Activated T-cell treated with anti-CD3 and anti-CD28 coated beads, Interleukin-2, amount 50 U/mL, for 72 hours (primary cell): ENCODE data around the gene PIP5K1C. TPM values are rescaled to one million over a fixed set of nuclear protein-coding genes. Genes with fewer than 3 reads are reported as not detected.
A peak's percentile ranks its signal among the peaks of the same experiment; 100 is the strongest.

Experiments used
- ATAC-seq, 2 donors: fragments of 150-1000 bp; cut with Tn5 transposase; replicated peaks in 1 of 2; 2 replicates each; pipeline ENCODE4 v1.10.0; 2021; ENCODE audit warnings: moderate library complexity in 2 of 2, mild to moderate bottlenecking in 1 of 2
- DNase-seq, 2 donors: peaks; one replicate each; pipeline ENCODE4 v3.0.0; 2021 to 2022; ENCODE audit warnings: mixed read lengths in 1 of 2
- H3K27ac Mint-ChIP-seq: one replicate; pipeline ENCODE4 v1.8.0; 2022; ENCODE audit warnings: mild to moderate bottlenecking, moderate library complexity, mixed read lengths
- H3K27me3 Mint-ChIP-seq: one replicate; pipeline ENCODE4 v1.8.0; 2022; ENCODE audit warnings: low read depth, mixed read lengths
- H3K36me3 Mint-ChIP-seq, 2 donors: one replicate each; pipeline ENCODE4 v1.8.0; 2022; ENCODE audit warnings: mixed read lengths in 2 of 2, mild to moderate bottlenecking in 1 of 2; ENCODE audit not compliant: insufficient read depth in 2 of 2
- H3K4me1 Mint-ChIP-seq: one replicate; pipeline ENCODE4 v1.8.0; 2022; ENCODE audit warnings: low read depth, mixed read lengths
- H3K4me3 Mint-ChIP-seq, 2 donors: one replicate each; pipeline ENCODE4 v1.8.0; 2022; ENCODE audit warnings: mild to moderate bottlenecking in 2 of 2, mixed read lengths in 2 of 2, moderate library complexity in 2 of 2
- H3K9me3 Mint-ChIP-seq, 2 donors: one replicate each; pipeline ENCODE4 v1.8.0; 2022; ENCODE audit warnings: mixed read lengths in 2 of 2
- total RNA-seq, 2 donors: library from RNA; stranded (reverse); gene quantifications; one replicate each; pipeline ENCODE4 v1.2.3, GENCODE V29; 2022

Gene PIP5K1C
- total RNA-seq, 2 donors from 2014 or later: 16.0 to 21.0 TPM

DNA sequence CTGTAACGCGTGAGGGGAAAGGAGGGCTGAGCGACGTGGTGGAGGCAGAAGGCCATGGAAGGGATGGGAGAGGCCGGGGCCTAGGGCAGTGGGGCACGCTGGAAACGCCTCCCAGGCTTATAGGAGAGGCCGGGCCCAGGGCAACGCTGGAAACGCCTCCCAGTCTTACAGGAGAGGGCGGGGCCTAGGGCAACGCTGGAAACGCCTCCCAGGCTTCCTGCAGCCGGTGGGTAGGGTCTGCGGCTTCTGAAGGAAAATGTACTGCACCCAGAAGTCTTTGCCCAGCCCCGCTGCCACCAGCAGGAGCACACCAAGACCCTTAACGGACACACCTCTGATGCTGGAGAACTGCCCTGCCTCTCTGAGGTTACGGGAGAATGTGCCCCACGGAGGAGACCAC is 82.8 kb downstream of the PIP5K1C start:
- peaks cover 2 to 3% of the 10 kb centered on the region in 2 donors for H3K36me3 Mint-ChIP-seq
- no peak overlapping the region for H3K27ac Mint-ChIP-seq
- H3K4me3 Mint-ChIP-seq: peak overlapping the region in 1 of 2 donors; percentile 29
- H3K4me1 Mint-ChIP-seq: peaks cover 11% of the 10 kb centered on the region
- no peak for DNase-seq
- no peak for ATAC-seq
- H3K27me3 Mint-ChIP-seq: no peaks in the 10 kb centered on the region
- no peaks in the 10 kb centered on the region for H3K9me3 Mint-ChIP-seq

DNA sequence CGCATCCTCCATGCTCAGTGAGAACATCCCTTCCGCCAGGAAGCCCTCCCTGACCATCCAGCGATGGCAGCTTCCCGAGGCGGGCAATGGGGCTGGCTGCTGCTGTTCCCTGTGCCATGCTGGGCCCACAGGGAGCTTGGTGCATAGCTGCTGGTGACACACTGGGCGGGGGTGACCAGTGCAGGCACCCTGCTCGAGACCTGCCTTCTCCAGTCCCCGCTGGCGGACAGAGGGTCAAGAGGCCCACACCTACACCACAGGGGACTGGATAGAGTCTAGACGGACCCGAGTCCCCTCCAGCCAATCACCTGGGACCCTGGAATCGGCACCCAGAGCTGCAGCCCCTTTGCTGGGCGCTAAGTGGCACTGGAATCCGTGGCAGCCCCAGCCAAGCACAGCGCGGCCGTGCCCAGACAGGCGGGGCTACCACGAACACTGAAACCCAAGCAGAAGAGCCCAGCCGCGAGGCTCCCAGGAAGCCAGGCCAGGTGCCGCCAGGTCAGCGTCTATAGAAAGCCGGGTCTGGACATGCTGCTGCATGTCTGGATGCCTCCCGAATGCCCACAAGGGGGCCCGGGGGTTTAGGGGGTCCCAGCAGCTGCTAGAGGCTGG is 84.6 kb downstream of the PIP5K1C start:
- Mint-ChIP-seq H3K27ac (no peak overlapping the region), H3K4me1 (peaks cover 11% of the 10 kb centered on the region), H3K36me3 (peaks cover 0 to 6% of the 10 kb centered on the region in 2 donors), H3K4me3 (no peak overlapping the region), H3K9me3 (no peaks in the 10 kb centered on the region), H3K27me3 (no peaks in the 10 kb centered on the region)
- no peak for DNase-seq
- ATAC-seq: no peak

DNA sequence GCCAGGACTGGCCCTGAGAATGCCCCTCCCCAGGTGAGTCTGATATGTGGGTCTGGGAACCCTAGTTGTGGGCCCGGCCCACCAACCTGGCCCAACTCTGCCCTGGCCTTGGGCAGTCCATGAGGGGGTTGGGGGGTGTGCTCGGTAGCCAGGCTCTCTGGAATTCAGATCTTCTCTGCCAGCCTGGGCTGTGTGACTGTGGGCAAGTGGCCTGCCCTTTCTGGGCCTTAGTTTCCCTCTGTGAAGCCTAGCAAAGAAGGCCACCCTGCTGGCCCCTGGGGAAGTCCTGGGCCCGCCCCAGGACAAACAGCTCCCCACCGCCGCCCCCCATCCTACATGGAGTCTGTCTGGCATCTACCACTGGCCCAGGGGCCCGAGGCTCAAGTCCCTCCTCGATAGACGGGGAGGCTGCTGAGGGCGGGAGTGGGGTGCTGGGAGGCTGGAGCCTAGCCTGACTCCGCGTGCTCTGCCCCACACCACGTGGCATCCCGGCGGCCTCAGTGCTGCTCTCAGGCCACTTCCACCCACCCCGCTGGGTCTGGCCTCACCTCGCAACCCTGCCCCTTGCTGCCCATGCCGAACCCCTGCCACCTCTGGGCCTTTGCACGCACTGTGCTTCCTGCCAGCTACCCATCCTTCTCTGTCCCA is 85.3 kb downstream of the PIP5K1C start:
- no peak overlapping the region for H3K27ac Mint-ChIP-seq
- H3K36me3 Mint-ChIP-seq: peaks cover 0 to 6% of the 10 kb centered on the region in 2 donors
- DNase-seq (no peak), ATAC-seq (no peak)
- H3K4me3 Mint-ChIP-seq: no peak overlapping the region
- H3K27me3 Mint-ChIP-seq: no peaks in the 10 kb centered on the region
- H3K9me3 Mint-ChIP-seq: no peaks in the 10 kb centered on the region
- H3K4me1 Mint-ChIP-seq: peaks cover 11% of the 10 kb centered on the region

DNA sequence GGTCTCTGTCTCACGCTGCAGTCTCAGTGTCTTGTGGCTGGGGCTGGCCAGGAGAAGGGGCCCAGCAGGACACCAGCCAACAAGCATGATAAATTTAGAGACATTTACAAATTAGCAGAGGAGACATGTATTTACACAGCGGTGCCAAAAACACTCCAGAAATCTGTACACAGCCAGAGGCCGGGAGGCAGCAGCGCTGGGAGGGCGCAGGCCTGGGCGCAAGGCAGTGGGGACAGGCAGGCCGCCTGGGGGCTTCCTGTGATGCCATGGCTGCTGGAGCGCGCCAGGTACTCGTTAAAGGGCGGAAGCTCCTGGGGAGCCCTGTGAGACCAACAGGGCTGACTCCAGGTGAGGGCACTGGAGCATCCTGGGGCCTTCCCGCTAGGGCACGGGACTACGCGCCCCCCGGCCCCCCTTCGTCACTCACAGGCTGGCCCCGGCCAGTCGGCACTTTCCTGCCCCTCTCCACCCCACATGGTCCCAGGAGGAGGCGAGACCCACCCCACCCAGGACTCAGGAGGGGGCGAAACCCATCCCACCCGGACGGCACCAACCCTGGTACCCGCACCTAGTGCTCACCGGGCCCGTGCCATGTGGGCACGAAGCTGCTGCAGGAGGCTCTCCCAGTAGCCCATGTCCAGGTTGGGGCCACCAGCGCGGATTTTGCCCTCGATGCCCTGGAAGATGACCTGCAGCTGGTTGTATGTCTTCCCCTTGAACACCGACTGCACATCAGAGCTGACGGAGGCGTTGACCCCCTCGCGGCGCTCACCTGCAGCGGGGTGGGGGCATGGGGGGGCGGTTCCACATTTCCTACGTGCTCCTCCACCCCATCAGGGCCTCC is 86.2 kb downstream of the PIP5K1C start:
- H3K27ac Mint-ChIP-seq: no peak overlapping the region
- DNase-seq (no peak), ATAC-seq (no peak)
- peaks cover 11% of the 10 kb centered on the region for H3K4me1 Mint-ChIP-seq
- H3K4me3 Mint-ChIP-seq: no peak overlapping the region
- no peaks in the 10 kb centered on the region for H3K27me3 Mint-ChIP-seq
- H3K36me3 Mint-ChIP-seq: peaks cover 0 to 6% of the 10 kb centered on the region in 2 donors
- no peaks in the 10 kb centered on the region for H3K9me3 Mint-ChIP-seq

DNA sequence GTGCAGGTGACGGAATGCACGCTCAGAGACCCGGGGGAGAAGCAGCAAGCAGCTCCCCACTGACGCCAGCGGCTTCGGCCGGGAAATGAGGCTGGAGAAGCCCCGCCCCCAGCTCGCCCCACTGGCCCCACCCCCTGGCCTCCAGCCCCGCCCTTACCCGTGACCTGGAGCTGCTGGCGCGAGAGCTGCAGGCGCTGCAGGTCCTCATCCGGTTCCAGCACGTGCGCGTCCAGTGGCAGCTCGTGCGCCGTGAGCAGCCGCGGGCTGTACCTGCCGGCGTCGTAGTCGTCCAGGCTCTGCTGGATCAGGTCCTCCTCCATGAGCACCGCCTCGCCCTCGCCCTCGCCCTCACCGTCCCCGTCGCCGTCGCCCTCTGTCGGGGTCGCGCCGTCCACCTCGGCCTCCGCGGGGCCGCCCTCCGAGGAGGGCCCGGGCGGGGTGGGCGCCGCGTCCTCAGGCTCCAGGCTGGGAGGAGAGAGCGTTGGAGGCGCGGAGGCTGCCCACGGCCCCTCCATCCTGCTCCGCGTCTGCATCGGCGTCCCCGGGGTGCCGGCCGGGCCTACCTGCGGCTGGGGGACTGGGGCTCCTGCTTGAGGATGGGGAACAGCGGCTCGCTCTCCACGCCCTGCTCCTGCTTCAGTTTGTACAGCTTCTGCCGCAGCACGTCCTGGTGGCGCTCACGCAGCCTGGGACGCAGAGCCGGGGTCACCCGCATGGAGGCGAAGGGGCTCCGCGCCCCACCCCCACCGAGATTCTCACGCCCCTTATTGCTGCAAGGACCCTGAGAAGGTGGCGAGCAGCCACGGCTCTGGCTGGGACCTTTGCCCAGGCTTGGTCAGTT is 87.1 kb downstream of the PIP5K1C start:
- Mint-ChIP-seq H3K36me3 (peaks cover 0 to 7% of the 10 kb centered on the region in 2 donors), H3K27ac (no peak overlapping the region), H3K27me3 (peaks cover 2% of the 10 kb centered on the region), H3K4me3 (no peak overlapping the region), H3K9me3 (no peaks in the 10 kb centered on the region), H3K4me1 (peaks cover 13% of the 10 kb centered on the region)
- ATAC-seq (no peak), DNase-seq (no peak)

DNA sequence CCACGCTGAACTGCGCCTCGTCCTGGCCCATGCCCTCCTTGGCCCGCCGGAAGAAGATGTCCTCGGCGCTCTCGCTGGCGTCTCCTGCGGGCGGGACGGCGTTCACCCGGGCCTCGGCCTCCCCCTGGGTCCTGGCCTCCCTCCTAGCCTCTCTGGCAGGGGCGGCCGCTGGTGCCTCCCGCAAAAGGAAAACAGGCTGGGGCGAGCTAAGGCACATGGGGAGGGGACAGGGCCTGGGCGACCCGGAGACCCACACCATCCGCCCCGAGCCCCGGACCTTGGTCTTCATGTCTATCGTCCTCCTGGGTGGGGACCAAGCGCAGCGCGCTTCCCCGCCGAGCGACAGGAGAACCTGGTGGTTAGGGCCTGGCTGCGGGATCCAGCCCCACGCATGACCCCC is 87.9 kb downstream of the PIP5K1C start:
- H3K27ac Mint-ChIP-seq: no peak overlapping the region
- no peak for ATAC-seq
- peaks cover 6% of the 10 kb centered on the region for H3K27me3 Mint-ChIP-seq
- DNase-seq: no peak
- no peaks in the 10 kb centered on the region for H3K9me3 Mint-ChIP-seq
- peaks cover 10% of the 10 kb centered on the region for H3K4me1 Mint-ChIP-seq
- peaks cover 0 to 7% of the 10 kb centered on the region in 2 donors for H3K36me3 Mint-ChIP-seq
- H3K4me3 Mint-ChIP-seq: no peak overlapping the region

DNA sequence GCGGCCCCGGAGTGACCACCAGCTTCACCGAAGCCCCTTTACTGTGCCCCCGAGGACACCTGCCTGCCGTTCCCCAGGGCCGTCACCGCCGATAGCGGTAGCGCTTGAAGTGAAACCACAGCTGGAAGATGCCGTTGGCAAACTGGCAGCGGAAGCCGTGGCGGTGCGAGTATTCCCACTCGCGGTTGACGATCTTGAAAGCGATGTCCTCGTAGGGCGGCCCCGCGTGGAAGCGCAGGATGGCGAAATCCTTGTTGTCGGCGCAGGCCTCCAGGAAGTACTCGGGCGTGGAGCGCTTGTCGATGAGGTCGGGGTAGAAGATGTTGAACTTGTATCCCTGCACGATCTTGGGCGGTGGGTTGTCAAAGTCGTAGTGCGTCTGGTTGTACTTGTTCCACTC is 88.4 kb downstream of the PIP5K1C start:
- Mint-ChIP-seq H3K27ac (no peak overlapping the region), H3K27me3 (peaks cover 6% of the 10 kb centered on the region), H3K36me3 (peaks cover 0 to 6% of the 10 kb centered on the region in 2 donors), H3K9me3 (no peaks in the 10 kb centered on the region), H3K4me1 (peaks cover 7% of the 10 kb centered on the region), H3K4me3 (no peak overlapping the region)
- DNase-seq (no peak), ATAC-seq (no peak)

DNA sequence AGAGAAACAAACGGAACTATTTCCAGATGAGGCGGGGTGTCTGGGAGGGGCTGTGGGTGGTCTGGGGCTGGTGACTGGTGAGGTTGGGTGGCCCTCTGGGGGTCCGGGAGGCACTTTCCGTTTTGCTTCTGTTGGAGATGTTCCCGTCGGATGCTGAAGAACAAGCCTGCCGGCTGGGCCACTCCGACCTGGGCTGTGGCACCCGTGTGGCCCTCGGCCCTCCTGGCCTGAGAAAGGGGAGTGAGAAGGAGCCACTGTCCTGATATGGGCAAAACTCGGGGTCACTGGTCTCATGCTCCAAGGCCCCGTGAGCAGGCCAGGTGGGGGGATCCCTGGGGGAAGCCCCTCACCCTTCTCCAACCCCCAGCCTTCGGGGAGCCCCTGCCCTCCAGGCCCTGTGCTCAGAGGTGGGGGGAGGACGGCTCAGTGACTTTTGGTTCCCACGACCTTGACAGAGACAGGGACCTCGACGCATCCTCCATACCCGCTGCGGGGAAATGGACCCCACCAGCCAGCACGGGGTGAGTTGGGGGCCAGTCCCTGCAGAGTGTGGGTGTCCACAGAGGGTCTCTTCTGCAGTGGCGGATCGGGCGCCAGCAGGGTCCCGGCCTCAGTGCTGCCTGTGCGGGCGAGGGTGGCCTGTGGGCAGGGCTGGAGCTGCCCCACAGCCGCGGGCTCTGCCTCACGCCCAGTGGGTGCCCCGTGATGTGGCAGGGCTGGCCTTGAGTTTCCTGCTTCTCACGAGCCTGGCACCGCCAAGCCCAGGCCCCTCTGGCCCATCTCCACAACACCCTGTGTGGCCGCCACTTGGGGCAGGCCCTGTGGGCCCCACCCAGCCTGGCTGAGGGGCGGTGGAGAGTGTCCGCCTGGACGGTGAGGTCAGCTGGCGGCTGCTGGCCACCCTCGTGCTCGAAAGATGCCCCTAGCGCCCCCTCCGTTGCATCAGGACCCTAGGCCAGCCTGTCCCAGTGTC is 89.2 kb downstream of the PIP5K1C start:
- peaks cover 7% of the 10 kb centered on the region for H3K4me1 Mint-ChIP-seq
- H3K27ac Mint-ChIP-seq: no peak overlapping the region
- H3K4me3 Mint-ChIP-seq: no peak overlapping the region
- ATAC-seq: no peak
- DNase-seq: no peak
- H3K27me3 Mint-ChIP-seq: peaks cover 6% of the 10 kb centered on the region
- H3K36me3 Mint-ChIP-seq: peaks cover 0 to 6% of the 10 kb centered on the region in 2 donors
- H3K9me3 Mint-ChIP-seq: no peaks in the 10 kb centered on the region

DNA sequence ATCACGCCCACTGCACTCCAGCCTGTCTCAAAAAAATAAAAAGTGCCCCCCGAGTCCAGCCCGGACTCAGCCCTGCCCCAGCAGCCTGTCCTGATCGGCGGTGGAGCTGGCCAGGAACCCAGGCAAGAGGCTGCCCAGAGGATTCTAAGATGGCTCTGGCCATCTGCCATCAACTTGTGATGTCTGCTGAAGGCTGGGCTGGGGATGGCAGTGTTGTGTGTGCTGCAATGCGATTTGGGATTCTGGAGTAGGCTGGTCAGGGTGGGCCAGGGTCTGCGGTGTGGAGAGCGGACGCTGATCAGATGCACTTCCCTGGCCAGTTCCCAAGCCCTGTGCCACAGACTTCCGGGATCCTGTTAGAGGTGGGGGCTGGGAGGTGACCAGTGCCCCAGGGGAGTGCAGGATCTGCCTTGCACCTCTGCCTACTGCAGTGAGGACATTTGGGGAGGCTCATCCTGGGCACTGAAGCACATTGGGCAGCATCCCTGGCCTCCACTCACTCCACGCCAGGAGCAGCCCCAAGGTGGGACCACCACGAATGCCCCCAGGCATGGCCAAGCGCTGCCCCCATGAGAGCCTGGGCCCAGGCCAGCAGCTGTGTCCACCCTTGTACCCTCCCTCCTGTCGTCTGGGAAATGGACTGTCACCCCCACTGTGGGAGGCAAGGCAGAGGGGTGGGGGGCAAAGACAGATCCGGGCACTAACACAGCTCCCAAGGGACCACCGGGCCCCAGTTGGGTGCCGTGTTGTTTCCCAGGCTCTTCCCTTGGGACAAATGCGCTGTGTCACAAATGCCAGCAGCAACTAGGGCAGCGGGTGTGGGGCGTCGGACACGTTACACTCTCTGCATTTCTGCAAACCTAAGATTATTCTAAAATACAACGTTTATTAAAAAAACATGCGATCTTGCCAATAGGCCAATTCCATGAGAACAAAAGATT is 90.2 kb downstream of the PIP5K1C start:
- Mint-ChIP-seq H3K4me1 (peaks cover 7% of the 10 kb centered on the region), H3K27ac (no peak overlapping the region), H3K9me3 (no peaks in the 10 kb centered on the region), H3K36me3 (peaks cover 0 to 6% of the 10 kb centered on the region in 2 donors), H3K27me3 (peaks cover 6% of the 10 kb centered on the region), H3K4me3 (no peak overlapping the region)
- ATAC-seq: no peak
- DNase-seq: no peak

DNA sequence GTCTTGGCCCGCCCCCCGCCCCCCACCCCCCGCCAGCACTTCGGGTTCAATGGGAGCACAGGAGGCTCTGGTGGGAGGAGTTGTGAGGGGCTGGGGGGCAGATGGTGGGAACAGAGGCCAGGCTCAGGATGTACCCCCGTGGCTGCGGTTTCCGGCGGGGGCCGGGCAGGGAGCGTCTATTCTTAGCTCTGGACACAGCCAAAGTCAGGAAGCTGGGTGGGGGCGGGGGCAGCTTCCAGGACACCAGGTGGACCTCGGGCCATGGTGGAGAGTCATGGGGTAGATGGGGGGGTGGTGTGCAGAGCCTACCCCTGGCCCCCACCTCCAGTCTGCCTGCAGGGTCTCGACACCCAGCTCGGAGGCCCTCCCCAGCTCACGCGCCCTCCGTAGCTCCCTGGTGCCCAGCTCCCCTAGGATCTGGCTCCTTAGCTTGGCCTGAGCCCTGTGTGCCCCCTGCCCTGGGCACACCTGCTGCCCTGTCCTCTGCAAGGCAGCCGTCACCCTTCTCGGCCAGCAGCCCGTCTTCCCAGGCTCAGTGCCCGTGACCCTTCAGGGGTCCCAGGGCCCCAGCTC is 91.4 kb downstream of the PIP5K1C start:
- Mint-ChIP-seq H3K27ac (no peak overlapping the region), H3K4me3 (no peak overlapping the region), H3K27me3 (peaks cover 6% of the 10 kb centered on the region), H3K36me3 (peaks cover 0 to 6% of the 10 kb centered on the region in 2 donors), H3K4me1 (peaks cover 7% of the 10 kb centered on the region), H3K9me3 (no peaks in the 10 kb centered on the region)
- DNase-seq: no peak
- ATAC-seq: no peak

DNA sequence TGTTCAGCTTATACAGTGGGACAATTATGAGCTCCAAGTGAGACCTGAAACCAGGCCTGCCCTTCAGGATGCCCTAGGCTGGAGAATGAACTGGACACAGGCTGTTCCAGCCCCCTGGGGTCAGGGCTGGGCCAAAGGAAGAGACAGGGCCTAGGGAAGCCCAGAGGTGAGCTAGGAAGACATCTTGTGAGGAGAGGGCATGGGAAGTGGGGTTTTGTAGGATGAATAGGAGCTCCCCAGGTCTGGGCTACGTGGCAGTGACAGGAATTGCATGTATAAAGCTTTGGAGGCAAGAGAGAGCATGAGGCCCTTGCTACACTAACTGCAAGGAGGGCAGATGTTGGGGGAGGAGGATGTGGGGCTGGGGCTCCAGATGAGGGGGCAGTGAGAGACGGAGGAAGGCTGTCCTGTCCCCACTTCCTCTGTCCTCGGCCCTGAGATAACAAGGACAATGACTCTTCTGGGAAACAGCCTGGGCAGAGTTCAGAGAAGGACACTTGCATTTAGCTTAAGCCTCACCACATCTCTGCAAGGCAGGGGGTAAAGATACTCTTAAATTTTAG is 92.1 kb downstream of the PIP5K1C start:
- Mint-ChIP-seq H3K36me3 (peaks cover 0 to 6% of the 10 kb centered on the region in 2 donors), H3K9me3 (no peaks in the 10 kb centered on the region), H3K4me3 (peak overlapping the region; percentile 11 to 66), H3K27me3 (peaks cover 6% of the 10 kb centered on the region), H3K4me1 (peaks cover 7% of the 10 kb centered on the region), H3K27ac (no peak overlapping the region)
- DNase-seq: no peak
- ATAC-seq: no peak
